UCSD-AML1 (cell line): ENCODE measurements around the gene ATP5MG.
"Not testable (repeated sequence)": the region's sequence is repeated elsewhere in the genome, so short reads cannot be mapped to it uniquely, and the experiment has no call there.

Experiments
- DNase-seq: peaks from one replicate; lab custom pipeline; 2025; ENCODE audit not compliant: unreplicated experiment; lab: John Stamatoyannopoulos, UW

Gene ATP5MG

DNA sequence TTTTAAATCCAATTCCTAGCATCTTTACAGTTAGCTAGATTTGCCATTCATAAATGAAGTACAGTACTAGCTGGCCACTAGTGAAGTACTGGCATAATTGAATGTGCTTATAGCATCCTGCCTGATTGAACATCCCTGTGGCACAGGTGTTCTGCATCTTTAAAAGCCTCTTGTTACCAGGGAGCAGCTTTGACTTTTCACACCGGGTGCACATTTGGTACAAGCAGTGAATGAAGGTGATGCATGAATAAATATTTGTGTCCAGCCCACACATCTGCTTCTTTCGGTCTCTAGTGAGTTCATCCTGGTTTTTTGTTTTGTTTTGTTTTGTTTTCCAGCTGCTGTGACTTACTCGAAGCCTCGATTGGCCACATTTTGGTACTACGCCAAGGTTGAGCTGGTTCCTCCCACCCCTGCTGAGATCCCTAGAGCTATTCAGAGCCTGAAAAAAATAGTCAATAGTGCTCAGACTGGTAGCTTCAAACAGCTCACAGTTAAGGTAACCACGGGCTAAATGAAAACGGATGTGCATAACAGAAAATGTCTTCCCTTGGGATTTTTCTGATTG lies 5.3 kb downstream of the ATP5MG start:
- no peak for DNase-seq

DNA sequence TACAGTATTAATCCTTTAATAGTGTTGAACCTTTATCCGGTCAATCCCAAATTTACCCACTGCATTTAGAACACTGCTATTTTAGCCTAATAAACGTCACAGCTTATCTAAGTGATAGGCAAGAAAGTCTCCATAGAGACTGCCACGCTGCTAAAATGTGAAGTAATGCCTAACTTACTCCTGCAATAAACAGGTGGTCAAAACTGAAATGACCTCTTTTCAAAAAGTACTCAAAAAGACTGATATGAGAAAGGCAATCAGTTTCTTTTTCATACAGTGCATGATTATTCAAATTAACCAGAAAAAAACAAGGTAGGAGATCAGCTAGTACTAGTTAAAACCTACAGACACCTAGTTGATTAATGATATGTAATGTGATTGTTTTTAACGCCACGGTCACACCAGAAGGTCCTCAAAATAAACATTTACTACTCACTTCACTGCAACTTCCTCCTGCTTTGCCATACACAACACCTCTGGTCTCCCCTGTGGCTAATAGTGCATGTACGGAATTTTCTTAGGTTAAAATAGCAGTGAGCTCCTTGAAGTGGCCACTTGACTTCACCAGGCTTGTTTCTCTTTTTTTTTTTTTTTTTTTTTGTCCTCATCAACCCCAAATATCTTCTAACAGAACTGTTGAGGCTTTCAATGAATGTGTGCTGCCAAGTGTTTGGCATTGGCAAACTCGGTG lies 8.8 kb downstream of the ATP5MG start:
- DNase-seq, result no peak

DNA sequence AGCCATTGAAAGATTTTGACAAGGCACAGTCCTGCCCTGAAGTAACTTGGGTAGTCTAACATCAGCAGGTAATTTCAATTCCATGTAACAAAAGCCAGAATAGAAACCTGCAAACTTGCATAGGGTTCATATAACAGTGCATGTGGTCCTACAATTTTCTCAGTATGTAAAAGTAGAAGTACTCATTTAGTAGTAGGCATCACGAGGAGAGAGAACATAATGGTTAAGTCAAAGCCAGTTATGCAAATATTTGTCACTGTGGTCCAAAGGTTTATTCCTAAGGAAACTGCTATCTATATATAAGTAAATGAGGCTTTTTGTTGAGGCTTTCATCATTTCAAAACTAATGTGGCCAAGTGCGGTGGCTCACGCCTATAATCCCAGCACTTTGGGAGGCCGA lies 10.1 kb downstream of the ATP5MG start:
- DNase-seq, result no peak

- no peak for DNase-seq
Observed at GRCh38 chr11:118412921-118413320, 11.5 kb downstream of the ATP5MG start.

DNA sequence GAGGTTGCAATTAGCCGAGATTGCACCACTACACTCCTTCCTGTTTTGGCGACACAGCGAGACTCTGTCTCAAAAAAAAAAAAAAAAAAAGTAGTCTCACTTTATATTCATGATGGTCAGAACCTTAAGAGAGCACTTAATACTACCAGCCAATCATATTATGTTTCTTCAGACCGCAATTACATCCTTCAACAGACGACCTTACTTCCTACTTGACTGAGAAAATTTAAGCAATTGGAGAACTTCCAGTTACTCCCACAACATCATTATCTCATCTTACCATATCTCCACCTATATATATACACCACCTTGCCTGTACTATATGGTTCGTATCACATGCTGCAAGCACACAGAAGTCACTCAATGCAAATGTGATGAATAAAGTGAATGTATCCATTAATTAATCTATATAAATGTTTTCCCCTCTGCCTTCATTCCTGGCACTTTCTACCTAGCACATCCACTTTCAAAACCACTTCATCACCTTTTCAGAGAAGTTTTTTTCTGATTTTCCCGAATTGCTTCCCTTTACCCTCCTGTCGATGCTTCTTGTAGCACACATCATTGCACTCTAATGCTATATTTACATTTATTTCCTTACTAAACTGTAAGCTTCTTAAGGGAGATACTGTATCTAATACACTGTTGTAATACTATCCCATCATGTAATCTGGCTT lies 13.8 kb downstream of the ATP5MG start:
- DNase-seq, result no peak

GRCh38 chr11:118415739-118416068 lies 14.3 kb downstream of the ATP5MG start:
- DNase-seq, result peak; percentile 45

DNA sequence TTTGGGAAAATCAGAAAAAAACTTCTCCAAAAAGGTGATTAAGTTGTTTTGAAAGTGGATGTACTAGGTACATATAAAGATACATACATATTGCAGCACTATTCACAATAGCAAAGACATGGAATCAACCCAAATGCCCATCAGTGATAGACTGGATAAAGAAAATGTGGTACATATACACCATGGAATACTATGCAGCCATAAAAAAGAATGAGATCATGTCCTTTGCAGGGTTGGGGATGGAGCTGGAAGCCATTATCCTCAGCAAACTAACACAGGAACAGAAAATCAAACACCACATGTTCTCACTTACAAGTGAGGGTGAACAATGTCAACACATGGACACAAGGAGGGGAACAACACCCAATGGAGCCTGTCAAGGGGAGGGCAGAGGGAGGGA lies 15.5 kb downstream of the ATP5MG start:
- not testable (repeated sequence) for DNase-seq

GRCh38 chr11:118417801-118418200 lies 16.4 kb downstream of the ATP5MG start:
- no peak for DNase-seq

DNA sequence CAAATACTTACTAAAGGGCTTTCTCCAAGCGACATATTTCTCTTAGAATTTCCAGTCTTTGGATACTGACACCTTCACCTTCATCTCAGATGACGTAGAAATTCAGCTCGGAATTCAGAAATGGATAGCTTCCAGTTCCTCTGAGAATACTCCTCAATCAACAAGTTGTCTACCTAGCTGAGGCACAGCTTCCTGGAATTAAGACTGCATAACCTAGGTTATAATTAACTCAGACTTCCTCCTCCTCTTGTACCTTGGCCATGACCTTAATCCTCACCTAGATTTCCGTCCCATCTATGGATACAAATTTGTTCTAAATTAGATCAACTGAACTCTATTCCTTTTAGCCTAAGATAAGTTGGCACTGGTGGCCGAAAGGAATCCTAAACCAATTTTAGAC lies 17.4 kb downstream of the ATP5MG start:
- DNase-seq, result no peak

GRCh38 chr11:118427707-118428106 lies 26.3 kb downstream of the ATP5MG start:
- DNase-seq, result no peak

DNA sequence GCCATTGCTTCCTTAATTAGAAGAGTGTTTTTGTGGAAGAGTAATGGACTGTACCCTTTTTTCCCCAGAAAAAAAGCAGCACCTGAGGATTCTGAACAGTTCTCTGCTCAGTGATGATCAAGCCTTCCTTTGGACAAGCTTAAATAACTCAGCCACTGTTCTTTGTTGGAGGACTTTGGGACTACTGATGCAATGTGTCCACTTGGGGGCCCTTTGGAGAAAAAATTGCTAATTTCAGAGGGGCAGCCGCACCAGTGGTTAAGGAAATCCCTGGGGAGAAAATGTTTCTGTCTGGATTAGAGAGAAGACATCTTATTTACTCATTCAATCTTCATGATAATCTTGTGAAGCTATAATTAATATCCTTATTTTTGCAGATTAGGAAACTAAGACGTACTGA lies 29.6 kb downstream of the ATP5MG start:
- DNase-seq, result no peak

- DNase-seq, result no peak
Observed at GRCh38 chr11:118434123-118434552, 32.7 kb downstream of the ATP5MG start.

GRCh38 chr11:118434553-118435289 lies 33.3 kb downstream of the ATP5MG start:
- DNase-seq, result peak; percentile 56

DNA sequence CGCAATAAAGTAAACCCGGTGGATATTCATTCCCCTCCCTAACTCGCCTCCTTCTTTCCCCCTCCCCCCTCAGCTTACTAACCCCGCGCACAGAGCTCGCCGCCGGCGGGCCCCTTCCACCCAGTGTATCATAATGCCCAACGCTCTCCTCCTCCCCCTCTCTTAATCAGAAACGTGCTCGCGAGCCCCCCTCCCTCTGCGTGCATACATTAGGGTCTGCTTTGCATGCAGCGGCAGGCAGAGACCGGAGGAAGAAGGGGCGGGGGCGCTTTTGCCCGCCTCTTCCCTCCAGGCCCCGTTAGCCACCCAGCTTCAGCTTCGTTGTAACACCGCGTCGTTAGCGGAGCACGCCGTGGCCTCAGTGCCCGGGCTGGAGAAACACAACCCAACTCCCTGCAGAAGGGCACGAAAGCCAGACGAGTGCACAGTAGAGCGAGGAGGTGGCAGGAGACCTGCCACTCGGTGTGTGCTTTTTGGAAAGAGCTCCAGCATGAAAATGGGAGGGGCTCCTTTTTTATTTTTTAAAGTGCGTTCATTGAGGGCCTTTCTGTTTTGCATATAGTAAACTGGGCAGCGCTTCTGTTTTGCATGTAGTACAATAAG lies 34.0 kb downstream of the ATP5MG start:
- DNase-seq, result peak; percentile 82

- DNase-seq, result peak; percentile 98
Observed at GRCh38 chr11:118435893-118436624, 34.7 kb downstream of the ATP5MG start, which contains the start of gene KMT2A. Gene KMT2A, plus strand, starts transcription at chr11:118436492. Its CDS starts 21 bp downstream, at chr11:118436513.

- no peak for DNase-seq
Observed at GRCh38 chr11:118436639-118437207, 35.3 kb downstream of the ATP5MG start.

GRCh38 chr11:118437208-118438125 lies 36.1 kb downstream of the ATP5MG start:
- DNase-seq, result peak; percentile 39

GRCh38 chr11:118438314-118438931 lies 37.0 kb downstream of the ATP5MG start:
- DNase-seq, result peak; percentile 54

DNA sequence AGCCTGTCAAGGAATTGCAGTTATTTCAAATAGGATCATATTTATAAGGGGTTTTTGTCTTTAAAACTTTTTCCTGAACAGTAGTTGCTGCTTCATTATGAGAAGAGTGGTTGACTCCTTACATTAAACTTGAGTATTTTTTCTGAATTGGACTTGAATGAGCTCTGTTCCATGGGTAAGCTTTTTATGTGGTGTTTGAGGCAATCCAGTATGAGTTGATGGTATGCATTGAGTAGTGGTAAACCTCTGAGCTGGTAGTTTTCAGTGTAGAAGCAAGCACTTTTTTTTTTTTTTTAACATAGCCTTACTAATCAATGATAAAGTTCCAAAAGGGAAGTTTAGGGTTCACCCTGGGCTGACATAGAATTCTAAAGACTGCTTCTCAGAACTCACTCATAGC lies 38.2 kb downstream of the ATP5MG start:
- DNase-seq, result no peak
